Psoas muscle (tissue), 8 donors: Measurements from ENCODE around the gene AK6. TPM values are rescaled to one million over a fixed set of nuclear protein-coding genes. Genes with fewer than 3 reads are reported as not detected.
A peak's percentile ranks its signal among the peaks of the same experiment; 100 is the strongest.

ENCODE experiments used
- ATAC-seq, 4 donors: fragments of 200-7000 bp; cut with Tn5 transposase; one replicate each; pipeline ENCODE4 v1.9.1; 2020; ENCODE audit warnings: moderate library complexity in 3 of 4, mild to moderate bottlenecking in 2 of 4
- DNase-seq, 2 donors: peaks; one replicate each; pipeline ENCODE4 v3.0.0-alpha.2; 2020
- H3K27ac ChIP-seq: fragments of 200-600 bp; one replicate; pipeline ENCODE4 v1.8.0; 2022
- H3K27me3 ChIP-seq, 3 donors: fragments of 200-600 bp in 1 of 3; one replicate each; pipeline versions ENCODE4 v1.6.1 to v1.8.0; 2013 to 2022; ENCODE audit warnings: low read length in 2 of 3, mild to moderate bottlenecking in 2 of 3, moderate library complexity in 1 of 3; ENCODE audit not compliant: insufficient read depth in 3 of 3
- H3K36me3 ChIP-seq, 2 donors: fragments of 200-600 bp in 1 of 2; one replicate each; pipeline versions ENCODE4 v1.6.1 to v1.8.0; 2013 to 2022; ENCODE audit warnings: low read depth in 1 of 2, mild to moderate bottlenecking in 1 of 2, moderate library complexity in 1 of 2; ENCODE audit not compliant: insufficient read depth in 1 of 2
- H3K4me1 ChIP-seq: fragments of 200-600 bp; one replicate; pipeline ENCODE4 v1.8.0; 2022
- H3K4me3 ChIP-seq: fragments of 200-600 bp; one replicate; pipeline ENCODE4 v1.8.0; 2022; ENCODE audit warnings: mild to moderate bottlenecking
- H3K9me3 ChIP-seq: fragments of 200-600 bp; one replicate; pipeline ENCODE4 v1.8.0; 2022
- WGBS, 3 donors: extraction: QIAGEN DNeasy Blood & Tissue Kit; methylation state at CpG; one replicate each; pipeline versions ENCODE4 v1.1.6 to v1.1.7; 2013; 5-methylcytosine and 5-hydroxymethylcytosine counted together
- intact Hi-C, 2 donors: fragments of 100-400 bp; cut with DNase I; formaldehyde crosslinking; loops; one replicate each; pipeline versions ENCODE4 v1.11.0 to v1.14.2; 2022
- polyA plus RNA-seq, 3 donors: library from polyadenylated mRNA; stranded (reverse); fragments of 200-250 nt; gene quantifications; one replicate each; pipeline ENCODE4 v1.2.3, GENCODE V29; 2013
- total RNA-seq, 4 donors: library from RNA; stranded (reverse); fragmentation: NEBNext Ultra II Directional in 2 of 4; extraction: Animal tissue kit (Norgen Biotek cat#: 25700) in 2 of 4; gene quantifications; one replicate each; pipeline versions ENCODE4 v1.2.1 to v1.2.4, GENCODE V29; 2021 to 2023
- TF ChIP-seq, protein P1 (sequence below): fragments of 200-600 bp; IDR thresholded peaks from one replicate; pipeline ENCODE4 v1.8.0; 2022; ENCODE audit warnings: antibody characterized with exemption
- donor health status: healthy with polysubstance abuse.
- donor health status: DM: no; HTN: no; CAD: no; lungs with moderate emphysema.
- donor health status: Bipolar disorder and iron deficiency.
- donor health status: healthy.
- donor health status: DM: yes; HTN: yes; CAD: no.
- donor health status: DM: no; HTN: no; CAD: no.
- donor health status: DM: no; HTN: no; CAD: no.
- donor health status: DM: yes; HTN: yes; CAD: no.

The AK6 gene
- total and polyA plus RNA-seq, 7 donors: 23.5 to 116 (median 59.9) TPM

DNA sequence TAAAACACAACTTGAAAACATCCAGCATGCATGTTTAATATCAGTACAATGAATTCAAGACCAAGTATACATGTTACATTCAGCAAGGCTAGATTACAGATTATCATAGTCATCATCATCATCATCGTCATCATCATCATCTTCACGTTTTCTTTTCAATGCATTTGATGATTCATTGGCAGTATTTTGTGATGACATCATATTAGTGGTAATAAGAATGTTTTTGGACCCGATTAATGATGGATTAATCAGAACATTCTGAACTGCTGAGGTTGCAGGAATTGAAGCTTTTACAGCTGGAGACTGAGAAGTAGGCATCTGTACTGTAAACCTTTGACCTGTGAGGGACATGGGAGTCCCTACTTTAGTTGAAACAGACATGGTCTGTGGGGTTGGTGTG, 4.5 kb downstream of the AK6 start:
- H3K4me3 ChIP-seq: no peak overlapping the region
- no peak overlapping the region for H3K27ac ChIP-seq
- 60 to 63% (median 62%) methylated on average over 3 of the region's 3 CpGs for WGBS, 3 donors
- no peaks in the 10 kb centered on the region for H3K27me3 ChIP-seq
- peaks cover 19% of the 10 kb centered on the region for H3K4me1 ChIP-seq
- intact Hi-C loops: loop anchor here in 1 of 2 donors (5.0 kb wide), 1 partner anchor 258 kb away; no protein-coding TSS in a partner anchor
- H3K9me3 ChIP-seq: no peaks in the 10 kb centered on the region
- H3K36me3 ChIP-seq: peaks cover 5 to 56% of the 10 kb centered on the region in 2 donors
- TF ChIP-seq, protein P1, sequence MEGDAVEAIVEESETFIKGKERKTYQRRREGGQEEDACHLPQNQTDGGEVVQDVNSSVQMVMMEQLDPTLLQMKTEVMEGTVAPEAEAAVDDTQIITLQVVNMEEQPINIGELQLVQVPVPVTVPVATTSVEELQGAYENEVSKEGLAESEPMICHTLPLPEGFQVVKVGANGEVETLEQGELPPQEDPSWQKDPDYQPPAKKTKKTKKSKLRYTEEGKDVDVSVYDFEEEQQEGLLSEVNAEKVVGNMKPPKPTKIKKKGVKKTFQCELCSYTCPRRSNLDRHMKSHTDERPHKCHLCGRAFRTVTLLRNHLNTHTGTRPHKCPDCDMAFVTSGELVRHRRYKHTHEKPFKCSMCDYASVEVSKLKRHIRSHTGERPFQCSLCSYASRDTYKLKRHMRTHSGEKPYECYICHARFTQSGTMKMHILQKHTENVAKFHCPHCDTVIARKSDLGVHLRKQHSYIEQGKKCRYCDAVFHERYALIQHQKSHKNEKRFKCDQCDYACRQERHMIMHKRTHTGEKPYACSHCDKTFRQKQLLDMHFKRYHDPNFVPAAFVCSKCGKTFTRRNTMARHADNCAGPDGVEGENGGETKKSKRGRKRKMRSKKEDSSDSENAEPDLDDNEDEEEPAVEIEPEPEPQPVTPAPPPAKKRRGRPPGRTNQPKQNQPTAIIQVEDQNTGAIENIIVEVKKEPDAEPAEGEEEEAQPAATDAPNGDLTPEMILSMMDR: no peak
- no peak for DNase-seq
- ATAC-seq: no peak

DNA sequence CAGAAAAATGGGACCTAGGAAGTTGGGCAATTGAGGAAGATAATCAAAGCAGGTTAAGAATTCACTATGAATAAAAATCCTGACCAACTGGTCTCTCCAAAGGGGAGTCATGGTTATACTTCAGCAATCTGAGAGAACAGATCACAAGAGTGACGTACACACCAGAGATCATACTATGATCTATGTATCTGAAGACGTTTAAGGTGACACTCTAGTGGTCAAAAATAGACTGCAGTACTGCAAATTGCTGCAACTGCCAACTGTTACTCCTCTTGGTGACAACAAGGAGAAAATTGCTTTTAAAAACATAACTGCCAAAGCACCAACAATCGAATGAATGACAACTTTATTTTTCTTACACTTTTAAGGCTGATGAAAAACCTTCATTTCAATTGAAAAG, 4.9 kb downstream of the AK6 start:
- no peak for DNase-seq
- 35 to 36% (median 36%) methylated on average over 3 of the region's 3 CpGs for WGBS, 3 donors
- no peak overlapping the region for H3K27ac ChIP-seq
- intact Hi-C loops: loop anchor here in 1 of 2 donors (5.0 kb wide), 1 partner anchor 257 kb away; no protein-coding TSS in a partner anchor
- TF ChIP-seq, protein P1: peak; percentile 46
- H3K4me3 ChIP-seq: no peak overlapping the region
- ATAC-seq: peak; percentile 20 to 34 (median 29)
- peaks cover 19% of the 10 kb centered on the region for H3K4me1 ChIP-seq
- H3K9me3 ChIP-seq: no peaks in the 10 kb centered on the region
- peaks cover 5 to 56% of the 10 kb centered on the region in 2 donors for H3K36me3 ChIP-seq
- H3K27me3 ChIP-seq: no peaks in the 10 kb centered on the region

DNA sequence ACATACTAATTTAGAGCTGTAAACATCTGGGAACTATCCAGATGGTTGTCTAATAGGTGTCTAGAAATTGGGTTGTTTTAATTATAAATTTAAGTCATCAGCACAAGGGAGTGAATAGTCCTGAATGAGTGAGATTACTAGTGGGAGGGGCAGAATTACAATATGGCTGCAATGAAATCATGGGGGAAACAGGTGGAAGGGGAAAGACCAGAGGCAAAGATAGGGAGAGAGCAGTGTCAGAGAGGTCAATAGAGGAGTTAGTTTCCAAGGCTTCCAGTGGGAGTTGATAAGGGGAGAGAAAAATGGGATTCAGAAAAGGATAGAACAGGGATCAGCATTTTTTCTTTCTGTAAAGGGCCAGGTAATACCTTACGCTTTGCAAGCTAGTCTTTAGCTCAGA, 8.9 kb downstream of the AK6 start:
- no peaks in the 10 kb centered on the region for H3K9me3 ChIP-seq
- no peaks in the 10 kb centered on the region for H3K27me3 ChIP-seq
- H3K36me3 ChIP-seq: peaks cover 2 to 59% of the 10 kb centered on the region in 2 donors
- ATAC-seq (no peak), DNase-seq (no peak)
- H3K27ac ChIP-seq: no peak overlapping the region
- peaks cover 11% of the 10 kb centered on the region for H3K4me1 ChIP-seq
- intact Hi-C loops: loop anchor here in 1 of 2 donors (5.0 kb wide), 1 partner anchor 253 kb away; no protein-coding TSS in a partner anchor
- 92 to 94% (median 94%) methylated on average over 1 of the region's 1 CpG for WGBS, 3 donors
- H3K4me3 ChIP-seq: no peak overlapping the region
- TF ChIP-seq, protein P1: no peak

DNA sequence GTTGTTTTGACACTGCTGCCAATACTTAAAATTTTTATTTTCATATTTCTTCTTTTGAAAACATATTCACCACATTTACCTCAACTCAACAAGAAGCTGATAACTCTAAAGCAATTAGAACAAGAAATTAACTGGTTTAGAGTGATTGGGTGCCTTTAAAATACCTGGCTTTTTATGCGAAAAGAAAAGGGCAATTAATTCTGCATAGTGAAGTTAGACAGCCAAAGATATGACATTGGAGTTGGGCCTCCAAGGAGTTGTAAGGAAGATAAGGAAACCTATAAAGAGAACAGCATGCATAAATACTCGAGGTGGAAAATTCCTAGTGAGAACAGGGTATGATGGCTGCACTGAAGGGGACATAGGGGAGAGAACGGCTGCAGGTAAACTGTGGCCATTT, 9.6 kb downstream of the AK6 start:
- intact Hi-C loops: loop anchor here in 1 of 2 donors (5.0 kb wide), 1 partner anchor 252 kb away; no protein-coding TSS in a partner anchor
- H3K4me1 ChIP-seq: peaks cover 10% of the 10 kb centered on the region
- H3K27me3 ChIP-seq: no peaks in the 10 kb centered on the region
- H3K9me3 ChIP-seq: no peaks in the 10 kb centered on the region
- peaks cover 0 to 59% of the 10 kb centered on the region in 2 donors for H3K36me3 ChIP-seq
- DNase-seq (no peak), ATAC-seq (no peak)
- no peak overlapping the region for H3K27ac ChIP-seq
- H3K4me3 ChIP-seq: no peak overlapping the region
- TF ChIP-seq, protein P1: no peak
- 85 to 89% (median 89%) methylated on average over 3 of the region's 3 CpGs for WGBS, 3 donors

DNA sequence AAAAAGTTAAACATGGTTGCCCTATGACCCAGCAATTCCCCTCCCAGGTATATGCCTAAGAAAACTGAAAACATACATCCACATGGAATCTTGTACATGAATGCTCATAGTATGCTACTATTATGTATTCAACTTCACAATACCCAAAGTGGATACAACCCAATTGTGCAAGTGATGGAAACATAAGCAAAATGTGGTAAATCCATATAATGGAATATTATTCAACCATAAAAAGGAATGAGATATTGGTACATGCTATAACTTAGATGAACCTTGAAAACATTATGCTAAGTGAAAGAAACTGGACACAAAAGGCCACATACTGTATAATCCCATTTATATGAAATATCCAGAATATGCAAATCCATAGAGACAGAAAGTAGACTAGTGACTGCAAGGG, 18.7 kb downstream of the AK6 start:
- DNase-seq: no peak
- TF ChIP-seq, protein P1: no peak
- Histone ChIP-seq H3K4me1 (no peaks in the 10 kb centered on the region), H3K36me3 (peaks cover 2 to 57% of the 10 kb centered on the region in 2 donors), H3K27ac (no peak overlapping the region), H3K4me3 (no peak overlapping the region), H3K9me3 (no peaks in the 10 kb centered on the region), H3K27me3 (no peaks in the 10 kb centered on the region)
- no peak for ATAC-seq
- intact Hi-C loops: no loop called here
